HEK293 (cell line): ENCODE data around the gene ENDOU.

Experiments
- HOXD13 ChIP-seq: sonication (generic); formaldehyde crosslinking; IDR thresholded peaks from 2 replicates; pipeline ENCODE4 v1.8.0; 2022; ENCODE audit warnings: missing genetic modification reagents, borderline replicate concordance
- KLF1 ChIP-seq: fragments of 450-650 bp; formaldehyde crosslinking; IDR thresholded peaks from 2 replicates; pipeline ENCODE4 v1.5.1; 2016; ENCODE audit warnings: missing biosample characterization, missing genetic modification characterization
- MZF1 ChIP-seq: fragments of 450-650 bp; formaldehyde crosslinking; IDR thresholded peaks from 2 replicates; pipeline ENCODE4 v1.5.1; 2017; ENCODE audit warnings: missing biosample characterization, missing genetic modification characterization, borderline replicate concordance
- PRDM1 ChIP-seq: fragments of 450-650 bp; formaldehyde crosslinking; IDR thresholded peaks from 2 replicates; pipeline ENCODE4; 2016; ENCODE audit warnings: missing biosample characterization, missing genetic modification characterization
- ZBTB44 ChIP-seq: fragments of 450-650 bp; IDR thresholded peaks from 2 replicates; pipeline ENCODE4 v1.5.1; 2018; ENCODE audit warnings: missing biosample characterization, mild to moderate bottlenecking, missing genetic modification characterization
- ZFHX2 ChIP-seq: fragments of 450-650 bp; formaldehyde crosslinking; conservative IDR thresholded peaks from 2 replicates; pipeline ENCODE4 v1.5.1; 2016; ENCODE audit warnings: missing biosample characterization, missing genetic modification characterization
- ZFP69B ChIP-seq: fragments of 450-650 bp; formaldehyde crosslinking; IDR thresholded peaks from 2 replicates; pipeline ENCODE4 v1.5.1; 2016; ENCODE audit warnings: missing biosample characterization, missing genetic modification characterization
- ZNF48 ChIP-seq: fragments of 450-650 bp; formaldehyde crosslinking; IDR thresholded peaks from 2 replicates; pipeline ENCODE4 v1.5.1; 2016; ENCODE audit warnings: missing biosample characterization, missing genetic modification characterization
- ZNF561 ChIP-seq: fragments of 450-650 bp; IDR thresholded peaks from 2 replicates; pipeline ENCODE4 v1.5.1; 2018; ENCODE audit warnings: missing biosample characterization, missing genetic modification characterization, borderline replicate concordance
- ZSCAN23 ChIP-seq: fragments of 450-650 bp; formaldehyde crosslinking; IDR thresholded peaks from 2 replicates; pipeline ENCODE4 v1.5.1; 2016; ENCODE audit warnings: missing biosample characterization, missing genetic modification characterization
- ZSCAN30 ChIP-seq: fragments of 450-650 bp; IDR thresholded peaks from 2 replicates; pipeline ENCODE4 v1.5.1; 2018; ENCODE audit warnings: missing biosample characterization, mild to moderate bottlenecking, missing genetic modification characterization, moderate library complexity
- ZXDB ChIP-seq: fragments of 450-650 bp; formaldehyde crosslinking; IDR thresholded peaks from 2 replicates; pipeline ENCODE4 v1.5.1; 2016; ENCODE audit warnings: missing biosample characterization, missing genetic modification characterization
- TF ChIP-seq, protein P1 (sequence below): fragments of 450-650 bp; formaldehyde crosslinking; IDR thresholded peaks from 2 replicates; pipeline ENCODE4 v1.5.1; 2017; ENCODE audit warnings: missing biosample characterization, missing genetic modification characterization
- TF ChIP-seq, protein P2 (sequence below): fragments of 450-650 bp; formaldehyde crosslinking; IDR thresholded peaks from 2 replicates; pipeline ENCODE4 v1.5.1; 2016; ENCODE audit warnings: missing biosample characterization, missing genetic modification characterization
- TF ChIP-seq, protein P3 (sequence below): fragments of 450-650 bp; formaldehyde crosslinking; IDR thresholded peaks from 2 replicates; pipeline ENCODE4 v1.5.1; 2016; ENCODE audit warnings: missing biosample characterization, missing genetic modification characterization
- TF ChIP-seq, protein P4 (sequence below): fragments of 450-650 bp; formaldehyde crosslinking; IDR thresholded peaks from 2 replicates; pipeline ENCODE4 v1.5.1; 2016; ENCODE audit warnings: missing biosample characterization, missing genetic modification characterization
- TF ChIP-seq, protein P5 (sequence below): fragments of 450-650 bp; formaldehyde crosslinking; IDR thresholded peaks from 2 replicates; pipeline ENCODE4 v1.5.1; 2016; ENCODE audit warnings: missing biosample characterization, missing genetic modification characterization, borderline replicate concordance

ENDOU gene

DNA sequence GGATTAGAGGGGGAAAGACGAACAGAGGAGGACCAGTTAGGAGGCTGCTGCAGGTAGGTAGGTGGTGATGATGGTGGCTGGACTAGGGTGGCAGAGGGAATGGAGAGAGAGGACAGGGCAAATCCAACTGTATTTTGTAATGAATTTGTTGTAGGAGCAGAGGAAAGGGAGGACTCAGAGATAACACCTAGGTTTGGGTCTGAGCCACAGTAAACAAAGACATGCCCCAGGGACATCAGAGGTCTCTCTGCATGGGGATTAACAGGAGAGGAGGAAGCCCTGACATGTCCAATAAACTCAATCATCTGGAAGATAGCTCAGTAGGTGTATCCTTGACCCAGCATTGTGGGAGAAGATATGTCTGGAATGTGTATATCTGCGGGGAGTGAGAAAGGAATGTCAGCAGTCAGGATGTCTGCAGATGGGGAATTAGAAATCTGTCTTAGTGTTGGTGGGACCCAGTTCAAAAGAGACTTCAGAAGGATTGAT lies 43.1 kb upstream of the ENDOU start (continued):
- TF ChIP-seq ZSCAN30 (tag by site-specific recombination), result 0 out of 2 replicates have a peak, but pooled peaks have one; percentile 25
- TF ChIP-seq, protein P1, sequence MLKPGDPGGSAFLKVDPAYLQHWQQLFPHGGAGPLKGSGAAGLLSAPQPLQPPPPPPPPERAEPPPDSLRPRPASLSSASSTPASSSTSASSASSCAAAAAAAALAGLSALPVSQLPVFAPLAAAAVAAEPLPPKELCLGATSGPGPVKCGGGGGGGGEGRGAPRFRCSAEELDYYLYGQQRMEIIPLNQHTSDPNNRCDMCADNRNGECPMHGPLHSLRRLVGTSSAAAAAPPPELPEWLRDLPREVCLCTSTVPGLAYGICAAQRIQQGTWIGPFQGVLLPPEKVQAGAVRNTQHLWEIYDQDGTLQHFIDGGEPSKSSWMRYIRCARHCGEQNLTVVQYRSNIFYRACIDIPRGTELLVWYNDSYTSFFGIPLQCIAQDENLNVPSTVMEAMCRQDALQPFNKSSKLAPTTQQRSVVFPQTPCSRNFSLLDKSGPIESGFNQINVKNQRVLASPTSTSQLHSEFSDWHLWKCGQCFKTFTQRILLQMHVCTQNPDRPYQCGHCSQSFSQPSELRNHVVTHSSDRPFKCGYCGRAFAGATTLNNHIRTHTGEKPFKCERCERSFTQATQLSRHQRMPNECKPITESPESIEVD, result 0 out of 2 replicates have a peak, but pooled peaks have one; percentile 12
- TF ChIP-seq ZFHX2 (tag by site-specific recombination), result peak; percentile 73
- TF ChIP-seq, protein P2, sequence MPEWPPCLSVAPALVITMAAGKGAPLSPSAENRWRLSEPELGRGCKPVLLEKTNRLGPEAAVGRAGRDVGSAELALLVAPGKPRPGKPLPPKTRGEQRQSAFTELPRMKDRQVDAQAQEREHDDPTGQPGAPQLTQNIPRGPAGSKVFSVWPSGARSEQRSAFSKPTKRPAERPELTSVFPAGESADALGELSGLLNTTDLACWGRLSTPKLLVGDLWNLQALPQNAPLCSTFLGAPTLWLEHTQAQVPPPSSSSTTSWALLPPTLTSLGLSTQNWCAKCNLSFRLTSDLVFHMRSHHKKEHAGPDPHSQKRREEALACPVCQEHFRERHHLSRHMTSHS (tag by site-specific recombination), result no peak
- TF ChIP-seq, protein P3, sequence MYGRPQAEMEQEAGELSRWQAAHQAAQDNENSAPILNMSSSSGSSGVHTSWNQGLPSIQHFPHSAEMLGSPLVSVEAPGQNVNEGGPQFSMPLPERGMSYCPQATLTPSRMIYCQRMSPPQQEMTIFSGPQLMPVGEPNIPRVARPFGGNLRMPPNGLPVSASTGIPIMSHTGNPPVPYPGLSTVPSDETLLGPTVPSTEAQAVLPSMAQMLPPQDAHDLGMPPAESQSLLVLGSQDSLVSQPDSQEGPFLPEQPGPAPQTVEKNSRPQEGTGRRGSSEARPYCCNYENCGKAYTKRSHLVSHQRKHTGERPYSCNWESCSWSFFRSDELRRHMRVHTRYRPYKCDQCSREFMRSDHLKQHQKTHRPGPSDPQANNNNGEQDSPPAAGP (tag by site-specific recombination), result peak; percentile 76
- TF ChIP-seq MZF1 (tag by site-specific recombination), result peak; percentile 85
- peak; percentile 51; the same call in 1 of the 2 replicates for TF ChIP-seq ZFP69B
- TF ChIP-seq, protein P4, sequence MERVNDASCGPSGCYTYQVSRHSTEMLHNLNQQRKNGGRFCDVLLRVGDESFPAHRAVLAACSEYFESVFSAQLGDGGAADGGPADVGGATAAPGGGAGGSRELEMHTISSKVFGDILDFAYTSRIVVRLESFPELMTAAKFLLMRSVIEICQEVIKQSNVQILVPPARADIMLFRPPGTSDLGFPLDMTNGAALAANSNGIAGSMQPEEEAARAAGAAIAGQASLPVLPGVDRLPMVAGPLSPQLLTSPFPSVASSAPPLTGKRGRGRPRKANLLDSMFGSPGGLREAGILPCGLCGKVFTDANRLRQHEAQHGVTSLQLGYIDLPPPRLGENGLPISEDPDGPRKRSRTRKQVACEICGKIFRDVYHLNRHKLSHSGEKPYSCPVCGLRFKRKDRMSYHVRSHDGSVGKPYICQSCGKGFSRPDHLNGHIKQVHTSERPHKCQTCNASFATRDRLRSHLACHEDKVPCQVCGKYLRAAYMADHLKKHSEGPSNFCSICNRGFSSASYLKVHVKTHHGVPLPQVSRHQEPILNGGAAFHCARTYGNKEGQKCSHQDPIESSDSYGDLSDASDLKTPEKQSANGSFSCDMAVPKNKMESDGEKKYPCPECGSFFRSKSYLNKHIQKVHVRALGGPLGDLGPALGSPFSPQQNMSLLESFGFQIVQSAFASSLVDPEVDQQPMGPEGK, result peak; percentile 32; the same call in 1 of the 2 replicates
- no peak for TF ChIP-seq KLF1 (tag by site-specific recombination)
- peak; percentile 55; the same call in 1 of the 2 replicates for TF ChIP-seq ZBTB44 (tag by site-specific recombination)
- TF ChIP-seq ZXDB (tag by site-specific recombination), result peak; percentile 85
- TF ChIP-seq HOXD13 (CRISPR knock-in tag), result peak; percentile 98
- TF ChIP-seq ZSCAN23, result 0 out of 2 replicates have a peak, but pooled peaks have one; percentile 50
- TF ChIP-seq, protein P5, sequence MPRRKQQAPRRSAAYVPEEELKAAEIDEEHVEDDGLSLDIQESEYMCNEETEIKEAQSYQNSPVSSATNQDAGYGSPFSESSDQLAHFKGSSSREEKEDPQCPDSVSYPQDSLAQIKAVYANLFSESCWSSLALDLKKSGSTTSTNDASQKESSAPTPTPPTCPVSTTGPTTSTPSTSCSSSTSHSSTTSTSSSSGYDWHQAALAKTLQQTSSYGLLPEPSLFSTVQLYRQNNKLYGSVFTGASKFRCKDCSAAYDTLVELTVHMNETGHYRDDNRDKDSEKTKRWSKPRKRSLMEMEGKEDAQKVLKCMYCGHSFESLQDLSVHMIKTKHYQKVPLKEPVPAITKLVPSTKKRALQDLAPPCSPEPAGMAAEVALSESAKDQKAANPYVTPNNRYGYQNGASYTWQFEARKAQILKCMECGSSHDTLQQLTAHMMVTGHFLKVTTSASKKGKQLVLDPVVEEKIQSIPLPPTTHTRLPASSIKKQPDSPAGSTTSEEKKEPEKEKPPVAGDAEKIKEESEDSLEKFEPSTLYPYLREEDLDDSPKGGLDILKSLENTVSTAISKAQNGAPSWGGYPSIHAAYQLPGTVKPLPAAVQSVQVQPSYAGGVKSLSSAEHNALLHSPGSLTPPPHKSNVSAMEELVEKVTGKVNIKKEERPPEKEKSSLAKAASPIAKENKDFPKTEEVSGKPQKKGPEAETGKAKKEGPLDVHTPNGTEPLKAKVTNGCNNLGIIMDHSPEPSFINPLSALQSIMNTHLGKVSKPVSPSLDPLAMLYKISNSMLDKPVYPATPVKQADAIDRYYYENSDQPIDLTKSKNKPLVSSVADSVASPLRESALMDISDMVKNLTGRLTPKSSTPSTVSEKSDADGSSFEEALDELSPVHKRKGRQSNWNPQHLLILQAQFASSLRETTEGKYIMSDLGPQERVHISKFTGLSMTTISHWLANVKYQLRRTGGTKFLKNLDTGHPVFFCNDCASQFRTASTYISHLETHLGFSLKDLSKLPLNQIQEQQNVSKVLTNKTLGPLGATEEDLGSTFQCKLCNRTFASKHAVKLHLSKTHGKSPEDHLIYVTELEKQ (tag by site-specific recombination), result peak; percentile 74
- TF ChIP-seq ZNF561 (tag by site-specific recombination), result peak; percentile 87; the same call in 1 of the 2 replicates
- TF ChIP-seq PRDM1 (tag by site-specific recombination), result 0 out of 2 replicates have a peak, but pooled peaks have one; percentile 25
- no peak for TF ChIP-seq ZNF48 (tag by site-specific recombination)
